GM23338 (cell line): ENCODE results near the gene CYBRD1. TPM values are rescaled to one million over a fixed set of nuclear protein-coding genes. Genes with fewer than 3 reads are reported as not detected.

ENCODE experiments used
- ATAC-seq: fragments of 200-7000 bp; cut with Tn5 transposase; 3 replicates; pipeline ENCODE4 v1.9.1; 2020
- DNase-seq: peaks from one replicate; pipeline ENCODE4 v3.0.0-alpha.2; 2015; ENCODE audit warnings: low spot score
- H2AFZ ChIP-seq: fragments of 200-600 bp; sonication (generic); 2 replicates; pipeline ENCODE4 v1.8.0; 2016; ENCODE audit warnings: antibody characterized with exemption, mild to moderate bottlenecking, moderate library complexity
- H3F3A ChIP-seq: fragments of 200-600 bp; sonication (generic); replicated peaks from 2 replicates; pipeline ENCODE4 v1.8.0; 2017; ENCODE audit warnings: antibody characterized with exemption, mixed run types, low read depth
- H3K27ac ChIP-seq: fragments of 200-600 bp; sonication (generic); 2 replicates; pipeline ENCODE4 v1.6.1; 2016; ENCODE audit warnings: low read depth
- H3K27me3 ChIP-seq: fragments of 200-600 bp; sonication (generic); 2 replicates; pipeline ENCODE4 v1.8.0; 2016; ENCODE audit warnings: mild to moderate bottlenecking, mixed run types, moderate library complexity; ENCODE audit not compliant: insufficient read depth
- H3K36me3 ChIP-seq: fragments of 200-600 bp; sonication (generic); 2 replicates; pipeline ENCODE4 v1.8.0; 2016; ENCODE audit warnings: mild to moderate bottlenecking; ENCODE audit not compliant: insufficient read depth
- H3K4me1 ChIP-seq: fragments of 200-600 bp; sonication (generic); 2 replicates; pipeline ENCODE4 v1.8.0; 2016; ENCODE audit warnings: mild to moderate bottlenecking, moderate library complexity; ENCODE audit not compliant: insufficient read depth
- H3K4me2 ChIP-seq: fragments of 200-600 bp; sonication (generic); 2 replicates; pipeline ENCODE4 v1.7.1; 2017; ENCODE audit warnings: mixed run types
- H3K4me3 ChIP-seq: fragments of 200-600 bp; sonication (generic); 2 replicates; pipeline ENCODE4 v1.6.1; 2016; ENCODE audit warnings: mixed run types
- H3K79me2 ChIP-seq: fragments of 200-600 bp; sonication (generic); replicated peaks from 2 replicates; pipeline ENCODE4 v1.8.0; 2017; ENCODE audit warnings: mild to moderate bottlenecking; ENCODE audit not compliant: insufficient read depth
- H3K9me2 ChIP-seq: fragments of 200-600 bp; sonication (generic); 2 replicates; pipeline ENCODE4 v1.8.0; 2017; ENCODE audit not compliant: insufficient read depth
- H4K20me1 ChIP-seq: fragments of 200-600 bp; sonication (generic); replicated peaks from 2 replicates; pipeline ENCODE4 v1.8.0; 2017; ENCODE audit warnings: mild to moderate bottlenecking; ENCODE audit not compliant: insufficient read depth
- H3K27ac Mint-ChIP-seq: 2 replicates; pipeline ENCODE4 v1.8.0; 2020; ENCODE audit warnings: inconsistent platforms, mild to moderate bottlenecking, moderate library complexity, mixed read lengths
- H3K27me3 Mint-ChIP-seq: 3 replicates; pipeline ENCODE4 v1.8.0; 2022; ENCODE audit warnings: low read depth, mild to moderate bottlenecking, moderate library complexity, mixed read lengths, inconsistent platforms; ENCODE audit not compliant: insufficient read depth, poor library complexity
- H3K36me3 Mint-ChIP-seq: 3 replicates; pipeline ENCODE4 v1.8.0; 2021; ENCODE audit warnings: low read depth, mild to moderate bottlenecking, inconsistent platforms, moderate library complexity, mixed read lengths
- H3K4me1 Mint-ChIP-seq: 3 replicates; pipeline ENCODE4 v1.8.0; 2020; ENCODE audit warnings: mild to moderate bottlenecking, inconsistent platforms, mixed read lengths
- H3K4me3 Mint-ChIP-seq: 3 replicates; pipeline ENCODE4 v1.8.0; 2021; ENCODE audit warnings: moderate library complexity, mild to moderate bottlenecking, inconsistent platforms, mixed read lengths
- H3K9me3 Mint-ChIP-seq: 3 replicates; pipeline ENCODE4 v1.8.0; 2020; ENCODE audit warnings: moderate library complexity, mild to moderate bottlenecking, inconsistent platforms, mixed read lengths
- CREB1 ChIP-seq: fragments of 250-450 bp; sonication (Bioruptor Pico); IDR thresholded peaks from 2 replicates; pipeline ENCODE4 v1.5.0; 2020; ENCODE audit warnings: low read depth, mild to moderate bottlenecking, moderate library complexity
- EZH2 ChIP-seq: fragments of 200-600 bp; sonication (generic); IDR thresholded peaks from one replicate; pipeline ENCODE4 v1.8.0; 2017; ENCODE audit warnings: antibody characterized with exemption, mild to moderate bottlenecking, low read depth; ENCODE audit not compliant: unreplicated experiment
- EZH2phosphoT487 ChIP-seq: fragments of 200-600 bp; sonication (generic); IDR thresholded peaks from one replicate; pipeline ENCODE4 v1.8.1; 2018; ENCODE audit warnings: antibody characterized with exemption; ENCODE audit not compliant: unreplicated experiment
- JUNB ChIP-seq: IDR thresholded peaks from one replicate; pipeline ENCODE4 v1.6.1; 2016; ENCODE audit warnings: antibody characterized with exemption; ENCODE audit not compliant: unreplicated experiment
- NANOG ChIP-seq: IDR thresholded peaks from 2 replicates; pipeline ENCODE4 v1.6.1; 2016; ENCODE audit warnings: antibody characterized with exemption, borderline replicate concordance
- POLR2AphosphoS5 ChIP-seq: IDR thresholded peaks from 2 replicates; pipeline ENCODE4 v1.6.1; 2016; ENCODE audit warnings: antibody characterized with exemption, low read depth
- STAT1 ChIP-seq: IDR thresholded peaks from one replicate; pipeline ENCODE4 v1.6.1; 2016; ENCODE audit warnings: antibody characterized with exemption; ENCODE audit not compliant: unreplicated experiment
- ZNF331 ChIP-seq: fragments of 250-450 bp; sonication (Bioruptor Pico); IDR thresholded peaks from 2 replicates; pipeline ENCODE4 v1.5.0; 2020; ENCODE audit warnings: low read depth, mild to moderate bottlenecking, moderate library complexity
- polyA plus RNA-seq: library from polyadenylated mRNA; unstranded; fragments of >200 nt; fragmentation: Nextera tagmentation; extraction: Ambion mirVana; gene quantifications from 2 replicates; pipeline ENCODE4 v1.2.1, GENCODE V29; 2016
- total RNA-seq: library from RNA; depleted of rRNA; stranded (reverse); fragments of >200 nt; shearing (Covaris generic); gene quantifications from 2 replicates; pipeline ENCODE4 v1.2.3, GENCODE V29; 2014
- TF ChIP-seq, protein P1 (sequence below): IDR thresholded peaks from one replicate; pipeline ENCODE4 v1.6.1; 2018; ENCODE audit warnings: antibody characterized with exemption; ENCODE audit not compliant: unreplicated experiment
- TF ChIP-seq, protein P2 (sequence below): IDR thresholded peaks from 2 replicates; pipeline ENCODE4 v1.6.1; 2016; ENCODE audit warnings: antibody characterized with exemption
- TF ChIP-seq, protein P3 (sequence below): fragments of 250-450 bp; sonication (Bioruptor Pico); IDR thresholded peaks from 2 replicates; pipeline ENCODE4 v1.5.0; 2020; ENCODE audit warnings: mild to moderate bottlenecking, moderate library complexity

Gene CYBRD1
- total and polyA plus RNA-seq, 2 experiments from 2014 or later, result 3.4 to 5.3 TPM

GRCh38 chr2:171487803-171488259 is 34.4 kb upstream of the CYBRD1 start:
- Histone ChIP-seq H2AFZ (no peak overlapping the region), H3K36me3 (no peaks in the 10 kb centered on the region), H3K4me2 (no peak overlapping the region), H3K79me2 (no peaks in the 10 kb centered on the region), H4K20me1 (no peaks in the 10 kb centered on the region), H3F3A (no peaks in the 10 kb centered on the region; the same call in 1 of the 2 replicates), H3K27ac (no peak overlapping the region), H3K9me2 (no peaks in the 10 kb centered on the region), H3K27me3 (no peaks in the 10 kb centered on the region), H3K4me1 (peaks cover 8% of the 10 kb centered on the region; the same call in 1 of the 2 replicates), H3K4me3 (no peak overlapping the region)
- no peak for ATAC-seq
- no peak overlapping the region for H3K27ac Mint-ChIP-seq
- H3K27me3 Mint-ChIP-seq, result peaks cover 2% of the 10 kb centered on the region
- peaks cover 17% of the 10 kb centered on the region for H3K4me1 Mint-ChIP-seq
- H3K9me3 Mint-ChIP-seq, result no peaks in the 10 kb centered on the region
- no peak for DNase-seq
- TF ChIP-seq, protein P1, sequence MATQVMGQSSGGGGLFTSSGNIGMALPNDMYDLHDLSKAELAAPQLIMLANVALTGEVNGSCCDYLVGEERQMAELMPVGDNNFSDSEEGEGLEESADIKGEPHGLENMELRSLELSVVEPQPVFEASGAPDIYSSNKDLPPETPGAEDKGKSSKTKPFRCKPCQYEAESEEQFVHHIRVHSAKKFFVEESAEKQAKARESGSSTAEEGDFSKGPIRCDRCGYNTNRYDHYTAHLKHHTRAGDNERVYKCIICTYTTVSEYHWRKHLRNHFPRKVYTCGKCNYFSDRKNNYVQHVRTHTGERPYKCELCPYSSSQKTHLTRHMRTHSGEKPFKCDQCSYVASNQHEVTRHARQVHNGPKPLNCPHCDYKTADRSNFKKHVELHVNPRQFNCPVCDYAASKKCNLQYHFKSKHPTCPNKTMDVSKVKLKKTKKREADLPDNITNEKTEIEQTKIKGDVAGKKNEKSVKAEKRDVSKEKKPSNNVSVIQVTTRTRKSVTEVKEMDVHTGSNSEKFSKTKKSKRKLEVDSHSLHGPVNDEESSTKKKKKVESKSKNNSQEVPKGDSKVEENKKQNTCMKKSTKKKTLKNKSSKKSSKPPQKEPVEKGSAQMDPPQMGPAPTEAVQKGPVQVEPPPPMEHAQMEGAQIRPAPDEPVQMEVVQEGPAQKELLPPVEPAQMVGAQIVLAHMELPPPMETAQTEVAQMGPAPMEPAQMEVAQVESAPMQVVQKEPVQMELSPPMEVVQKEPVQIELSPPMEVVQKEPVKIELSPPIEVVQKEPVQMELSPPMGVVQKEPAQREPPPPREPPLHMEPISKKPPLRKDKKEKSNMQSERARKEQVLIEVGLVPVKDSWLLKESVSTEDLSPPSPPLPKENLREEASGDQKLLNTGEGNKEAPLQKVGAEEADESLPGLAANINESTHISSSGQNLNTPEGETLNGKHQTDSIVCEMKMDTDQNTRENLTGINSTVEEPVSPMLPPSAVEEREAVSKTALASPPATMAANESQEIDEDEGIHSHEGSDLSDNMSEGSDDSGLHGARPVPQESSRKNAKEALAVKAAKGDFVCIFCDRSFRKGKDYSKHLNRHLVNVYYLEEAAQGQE, result no peak
- TF ChIP-seq EZH2phosphoT487, result no peak
- H3K36me3 Mint-ChIP-seq, result no peaks in the 10 kb centered on the region
- H3K4me3 Mint-ChIP-seq, result no peak overlapping the region

DNA sequence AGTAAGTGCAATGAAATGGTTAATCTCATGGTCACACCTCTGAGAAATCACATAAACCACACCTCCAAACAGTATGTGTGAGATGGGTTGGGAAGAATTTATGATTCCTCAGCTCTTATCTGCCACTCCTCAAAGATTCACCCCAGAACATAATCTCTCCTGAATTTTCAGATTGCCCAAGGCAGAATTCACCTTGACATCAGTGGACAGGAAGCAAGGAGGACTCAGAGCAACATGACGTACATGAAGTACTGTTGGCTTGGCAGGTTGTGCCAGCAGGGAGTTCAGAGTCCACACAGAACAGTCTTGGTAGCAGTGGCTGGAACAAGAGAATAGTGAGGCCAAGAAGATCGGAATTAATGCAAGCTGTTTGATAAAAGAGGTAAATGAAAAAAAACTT is 31.7 kb upstream of the CYBRD1 start:
- H2AFZ ChIP-seq, result no peak overlapping the region
- no peaks in the 10 kb centered on the region for H3K36me3 ChIP-seq
- Mint-ChIP-seq H3K4me3 (no peak overlapping the region), H3K27ac (no peak overlapping the region; the same call in 1 of the 2 replicates), H3K36me3 (no peaks in the 10 kb centered on the region), H3K27me3 (peaks cover 3% of the 10 kb centered on the region), H3K4me1 (peaks cover 12% of the 10 kb centered on the region), H3K9me3 (no peaks in the 10 kb centered on the region)
- peaks cover 8% of the 10 kb centered on the region; the same call in 1 of the 2 replicates for H3K4me1 ChIP-seq
- ATAC-seq (no peak), DNase-seq (no peak)
- H3K4me2 ChIP-seq, result no peak overlapping the region
- H3K4me3 ChIP-seq, result no peak overlapping the region
- no peak overlapping the region for H3K27ac ChIP-seq
- H3K9me2 ChIP-seq, result no peaks in the 10 kb centered on the region
- H3F3A ChIP-seq, result no peaks in the 10 kb centered on the region; the same call in 1 of the 2 replicates
- no peaks in the 10 kb centered on the region for H3K27me3 ChIP-seq
- H4K20me1 ChIP-seq, result no peaks in the 10 kb centered on the region
- H3K79me2 ChIP-seq, result no peaks in the 10 kb centered on the region
- TF ChIP-seq ZNF331 (CRISPR knock-in tag), result no peak
- TF ChIP-seq, protein P2, sequence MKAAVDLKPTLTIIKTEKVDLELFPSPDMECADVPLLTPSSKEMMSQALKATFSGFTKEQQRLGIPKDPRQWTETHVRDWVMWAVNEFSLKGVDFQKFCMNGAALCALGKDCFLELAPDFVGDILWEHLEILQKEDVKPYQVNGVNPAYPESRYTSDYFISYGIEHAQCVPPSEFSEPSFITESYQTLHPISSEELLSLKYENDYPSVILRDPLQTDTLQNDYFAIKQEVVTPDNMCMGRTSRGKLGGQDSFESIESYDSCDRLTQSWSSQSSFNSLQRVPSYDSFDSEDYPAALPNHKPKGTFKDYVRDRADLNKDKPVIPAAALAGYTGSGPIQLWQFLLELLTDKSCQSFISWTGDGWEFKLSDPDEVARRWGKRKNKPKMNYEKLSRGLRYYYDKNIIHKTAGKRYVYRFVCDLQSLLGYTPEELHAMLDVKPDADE, result no peak
- no peak for TF ChIP-seq POLR2AphosphoS5
- TF ChIP-seq EZH2phosphoT487, result no peak
- TF ChIP-seq NANOG, result no peak
- TF ChIP-seq, protein P3, sequence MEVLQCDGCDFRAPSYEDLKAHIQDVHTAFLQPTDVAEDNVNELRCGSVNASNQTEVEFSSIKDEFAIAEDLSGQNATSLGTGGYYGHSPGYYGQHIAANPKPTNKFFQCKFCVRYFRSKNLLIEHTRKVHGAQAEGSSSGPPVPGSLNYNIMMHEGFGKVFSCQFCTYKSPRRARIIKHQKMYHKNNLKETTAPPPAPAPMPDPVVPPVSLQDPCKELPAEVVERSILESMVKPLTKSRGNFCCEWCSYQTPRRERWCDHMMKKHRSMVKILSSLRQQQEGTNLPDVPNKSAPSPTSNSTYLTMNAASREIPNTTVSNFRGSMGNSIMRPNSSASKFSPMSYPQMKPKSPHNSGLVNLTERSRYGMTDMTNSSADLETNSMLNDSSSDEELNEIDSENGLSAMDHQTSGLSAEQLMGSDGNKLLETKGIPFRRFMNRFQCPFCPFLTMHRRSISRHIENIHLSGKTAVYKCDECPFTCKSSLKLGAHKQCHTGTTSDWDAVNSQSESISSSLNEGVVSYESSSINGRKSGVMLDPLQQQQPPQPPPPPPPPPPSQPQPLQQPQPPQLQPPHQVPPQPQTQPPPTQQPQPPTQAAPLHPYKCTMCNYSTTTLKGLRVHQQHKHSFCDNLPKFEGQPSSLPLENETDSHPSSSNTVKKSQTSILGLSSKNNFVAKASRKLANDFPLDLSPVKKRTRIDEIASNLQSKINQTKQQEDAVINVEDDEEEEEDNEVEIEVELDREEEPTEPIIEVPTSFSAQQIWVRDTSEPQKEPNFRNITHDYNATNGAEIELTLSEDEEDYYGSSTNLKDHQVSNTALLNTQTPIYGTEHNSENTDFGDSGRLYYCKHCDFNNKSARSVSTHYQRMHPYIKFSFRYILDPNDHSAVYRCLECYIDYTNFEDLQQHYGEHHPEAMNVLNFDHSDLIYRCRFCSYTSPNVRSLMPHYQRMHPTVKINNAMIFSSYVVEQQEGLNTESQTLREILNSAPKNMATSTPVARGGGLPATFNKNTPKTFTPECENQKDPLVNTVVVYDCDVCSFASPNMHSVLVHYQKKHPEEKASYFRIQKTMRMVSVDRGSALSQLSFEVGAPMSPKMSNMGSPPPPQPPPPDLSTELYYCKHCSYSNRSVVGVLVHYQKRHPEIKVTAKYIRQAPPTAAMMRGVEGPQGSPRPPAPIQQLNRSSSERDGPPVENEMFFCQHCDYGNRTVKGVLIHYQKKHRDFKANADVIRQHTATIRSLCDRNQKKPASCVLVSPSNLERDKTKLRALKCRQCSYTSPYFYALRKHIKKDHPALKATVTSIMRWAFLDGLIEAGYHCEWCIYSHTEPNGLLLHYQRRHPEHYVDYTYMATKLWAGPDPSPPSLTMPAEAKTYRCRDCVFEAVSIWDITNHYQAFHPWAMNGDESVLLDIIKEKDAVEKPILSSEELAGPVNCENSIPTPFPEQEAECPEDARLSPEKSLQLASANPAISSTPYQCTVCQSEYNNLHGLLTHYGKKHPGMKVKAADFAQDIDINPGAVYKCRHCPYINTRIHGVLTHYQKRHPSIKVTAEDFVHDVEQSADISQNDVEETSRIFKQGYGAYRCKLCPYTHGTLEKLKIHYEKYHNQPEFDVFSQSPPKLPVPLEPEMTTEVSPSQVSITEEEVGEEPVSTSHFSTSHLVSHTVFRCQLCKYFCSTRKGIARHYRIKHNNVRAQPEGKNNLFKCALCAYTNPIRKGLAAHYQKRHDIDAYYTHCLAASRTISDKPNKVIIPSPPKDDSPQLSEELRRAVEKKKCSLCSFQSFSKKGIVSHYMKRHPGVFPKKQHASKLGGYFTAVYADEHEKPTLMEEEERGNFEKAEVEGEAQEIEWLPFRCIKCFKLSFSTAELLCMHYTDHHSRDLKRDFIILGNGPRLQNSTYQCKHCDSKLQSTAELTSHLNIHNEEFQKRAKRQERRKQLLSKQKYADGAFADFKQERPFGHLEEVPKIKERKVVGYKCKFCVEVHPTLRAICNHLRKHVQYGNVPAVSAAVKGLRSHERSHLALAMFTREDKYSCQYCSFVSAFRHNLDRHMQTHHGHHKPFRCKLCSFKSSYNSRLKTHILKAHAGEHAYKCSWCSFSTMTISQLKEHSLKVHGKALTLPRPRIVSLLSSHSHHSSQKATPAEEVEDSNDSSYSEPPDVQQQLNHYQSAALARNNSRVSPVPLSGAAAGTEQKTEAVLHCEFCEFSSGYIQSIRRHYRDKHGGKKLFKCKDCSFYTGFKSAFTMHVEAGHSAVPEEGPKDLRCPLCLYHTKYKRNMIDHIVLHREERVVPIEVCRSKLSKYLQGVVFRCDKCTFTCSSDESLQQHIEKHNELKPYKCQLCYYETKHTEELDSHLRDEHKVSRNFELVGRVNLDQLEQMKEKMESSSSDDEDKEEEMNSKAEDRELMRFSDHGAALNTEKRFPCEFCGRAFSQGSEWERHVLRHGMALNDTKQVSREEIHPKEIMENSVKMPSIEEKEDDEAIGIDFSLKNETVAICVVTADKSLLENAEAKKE (CRISPR knock-in tag), result no peak
- no peak for TF ChIP-seq STAT1
- no peak for TF ChIP-seq EZH2
- no peak for TF ChIP-seq CREB1 (CRISPR knock-in tag)
- no peak for TF ChIP-seq JUNB
